GM21717 (cell line): ENCODE measurements around the gene MRPL4.

Experiments used
- ATAC-seq: cut with Tn5 transposase; IDR thresholded peaks from one replicate; pipeline ENCODE4 v1.9.1; 2021; ENCODE audit warnings: mild to moderate bottlenecking, moderate library complexity; ENCODE audit not compliant: unreplicated experiment

Gene MRPL4

GRCh38 chr19:10309423-10309822, 57.4 kb downstream of the MRPL4 start, which contains the start of gene ZGLP1:
TSS of gene ZGLP1 (minus strand) at chr19:10309815.
- ATAC-seq: no peak
